ENCODE results near the gene POLK.

The POLK gene

DNA sequence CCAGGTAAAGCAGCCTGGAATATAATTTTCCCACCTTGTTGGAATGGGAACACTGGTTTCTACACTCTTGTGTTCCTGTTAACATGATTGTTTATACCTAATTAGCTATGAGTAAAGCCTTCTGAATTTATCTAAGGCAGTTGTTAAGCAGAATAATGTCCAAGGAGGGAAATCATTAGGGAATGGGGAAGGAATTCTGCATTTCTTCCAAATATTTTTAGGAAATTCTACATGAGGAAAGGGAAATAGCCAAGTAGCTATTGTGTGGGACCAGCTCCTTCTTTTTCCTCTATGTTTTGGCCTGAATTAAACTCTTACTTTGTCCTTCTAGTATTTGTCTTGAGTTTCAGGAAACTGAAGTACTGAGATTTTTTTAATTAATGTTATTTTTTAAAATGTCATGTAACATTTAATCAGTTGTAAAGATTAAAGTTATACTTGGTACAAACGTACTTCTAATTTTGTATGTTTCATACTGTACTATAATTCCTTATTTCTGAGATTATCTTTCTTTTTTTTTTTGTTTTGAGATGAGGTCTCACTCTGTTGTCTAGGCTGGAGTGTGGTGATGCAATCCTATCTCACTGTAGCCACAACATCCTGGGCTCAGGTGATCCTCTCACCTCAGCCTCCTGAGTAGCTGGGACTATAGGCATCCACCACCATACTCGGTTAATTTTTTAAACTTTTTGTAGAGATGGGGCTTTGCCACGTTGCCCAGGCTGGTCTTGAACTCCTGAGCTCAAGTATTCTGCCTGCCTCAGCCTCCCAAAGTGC is 128.0 kb downstream of the POLK start:
- no peak for TF ChIP-seq POLR2AphosphoS5 (IDR thresholded peaks at IDR 0.05; ENCODE audit: low read depth, low read length)
- no peak for TF ChIP-seq POLR2A (IDR thresholded peaks at IDR 0.05; ENCODE audit: low read depth, low read length)
- TF ChIP-seq TAF1 (IDR thresholded peaks at IDR 0.05; ENCODE audit: borderline replicate concordance, low read depth, low read length) = no peak
- FAIRE-seq (no peak), DNase-seq (ENCODE audit: insufficient read length) (no peak)

DNA sequence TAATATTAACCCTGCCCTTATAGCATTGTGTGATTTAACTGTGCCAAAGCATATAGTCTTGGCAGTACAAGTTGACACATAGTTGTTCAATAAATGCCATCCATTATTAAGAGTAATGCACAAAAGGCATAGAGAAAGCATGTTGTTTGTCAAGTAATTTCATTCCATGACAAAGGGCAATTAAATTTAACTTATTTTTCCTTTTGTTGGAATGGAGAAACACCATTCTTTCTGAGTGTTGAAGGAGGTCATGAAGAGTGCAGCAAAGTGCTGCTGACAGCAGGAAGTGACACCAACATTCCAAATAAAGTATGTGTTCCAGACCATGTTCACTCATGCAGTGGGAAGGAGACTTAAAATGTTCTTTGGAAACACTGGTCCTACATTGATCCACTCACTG is 128.7 kb downstream of the POLK start:
- TF ChIP-seq POLR2A (IDR thresholded peaks at IDR 0.05; ENCODE audit: low read depth, low read length) (no peak), POLR2AphosphoS5 (IDR thresholded peaks at IDR 0.05; ENCODE audit: low read depth, low read length) (no peak), TAF1 (IDR thresholded peaks at IDR 0.05; ENCODE audit: borderline replicate concordance, low read depth, low read length) (no peak)
- no peak for DNase-seq (ENCODE audit: insufficient read length)
- FAIRE-seq = no peak

DNA sequence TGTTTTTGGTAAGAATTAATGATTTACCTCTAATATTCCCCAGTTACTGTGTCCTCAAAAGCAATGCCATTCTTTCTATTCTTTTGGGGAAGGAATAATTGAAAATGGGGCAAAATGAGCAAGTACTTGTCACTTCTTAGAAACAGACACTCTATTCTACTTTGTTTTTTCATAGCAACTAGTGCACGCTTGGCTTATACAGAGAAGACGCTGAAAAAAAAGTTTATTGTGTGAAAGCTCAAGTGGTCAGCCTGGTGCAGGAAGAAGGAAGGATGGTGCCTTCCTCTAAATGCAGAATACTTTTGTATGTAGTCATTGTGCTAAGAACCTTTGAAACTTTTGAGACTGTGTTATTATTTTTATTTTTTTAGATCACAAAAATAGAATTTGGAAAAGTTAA is 129.1 kb downstream of the POLK start:
- no peak for FAIRE-seq
- no peak for DNase-seq (ENCODE audit: insufficient read length)
- TF ChIP-seq POLR2AphosphoS5 (IDR thresholded peaks at IDR 0.05; ENCODE audit: low read depth, low read length) = no peak
- TF ChIP-seq TAF1 (IDR thresholded peaks at IDR 0.05; ENCODE audit: borderline replicate concordance, low read depth, low read length) = no peak
- no peak for TF ChIP-seq POLR2A (IDR thresholded peaks at IDR 0.05; ENCODE audit: low read depth, low read length)

DNA sequence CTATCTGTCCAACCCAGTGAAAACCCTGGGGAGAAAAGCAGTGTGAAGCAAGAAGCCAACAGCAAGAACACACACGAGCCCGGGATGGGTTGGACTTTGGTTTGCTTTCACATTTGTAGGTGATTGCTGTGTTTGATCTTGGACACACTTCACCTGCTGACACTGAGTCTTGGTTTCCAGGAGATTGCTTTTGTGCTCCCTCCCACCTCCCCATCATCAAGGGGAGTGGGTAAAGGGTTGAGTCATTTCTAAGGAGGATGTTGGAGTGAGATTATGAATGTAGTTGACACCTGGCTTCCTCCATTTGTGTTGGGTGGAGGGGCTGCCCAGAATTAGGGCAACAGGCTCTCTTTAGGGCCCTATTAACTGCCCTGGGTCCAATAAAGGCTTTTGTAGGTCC is 137.0 kb downstream of the POLK start:
- FAIRE-seq (peak; percentile 62), DNase-seq (ENCODE audit: insufficient read length) (peak; percentile 27)
- TF ChIP-seq POLR2A (IDR thresholded peaks at IDR 0.05; ENCODE audit: low read depth, low read length) = no peak
- TF ChIP-seq TAF1 (IDR thresholded peaks at IDR 0.05; ENCODE audit: borderline replicate concordance, low read depth, low read length) = no peak
- TF ChIP-seq POLR2AphosphoS5 (IDR thresholded peaks at IDR 0.05; ENCODE audit: low read depth, low read length) = no peak

Measured in GM12892 (cell line).